SIG-M5 (cell line): ENCODE data around the gene KLF11.

Source experiments
- DNase-seq: peaks from one replicate; lab custom pipeline; 2025; lab: John Stamatoyannopoulos, UW

The KLF11 gene

GRCh38 chr2:10042301-10043161 lies 819 bp upstream of the KLF11 start:
- no peak for DNase-seq

DNA sequence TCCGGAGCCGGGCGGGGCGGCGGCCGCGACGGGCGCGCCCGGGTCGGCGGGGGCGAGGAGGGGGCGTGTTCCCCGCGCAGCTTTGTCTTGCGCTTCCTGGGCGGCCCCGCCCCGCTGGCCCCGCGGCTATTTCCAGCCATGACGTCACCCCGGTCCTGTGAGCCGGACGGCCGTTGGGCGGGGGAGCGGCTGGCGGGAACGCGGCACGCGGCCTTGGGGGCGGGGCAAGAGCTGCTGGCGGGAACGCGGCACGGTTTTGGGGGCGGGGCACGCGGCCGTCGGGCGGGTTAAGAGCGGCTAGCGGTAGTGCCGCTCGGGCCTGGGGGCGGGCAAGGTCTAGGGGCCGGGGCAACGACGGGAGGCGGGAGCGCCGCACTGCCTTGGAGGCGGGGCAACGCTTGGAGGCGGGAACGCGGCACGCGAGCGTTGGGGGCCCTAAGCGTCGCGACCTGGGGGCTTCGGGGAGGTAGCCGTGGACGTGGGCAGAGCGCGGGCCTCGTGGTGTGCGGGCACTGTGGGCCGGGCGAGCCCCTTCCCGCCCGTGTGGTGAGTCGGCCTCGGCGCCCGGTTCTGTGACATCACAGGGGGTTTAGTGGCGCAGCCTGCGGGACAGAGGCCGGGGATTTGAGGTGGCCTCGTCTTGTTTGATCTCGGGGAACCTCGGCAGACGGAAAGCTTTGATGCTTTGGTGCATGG lies 704 bp downstream of the KLF11 start:
- no peak for DNase-seq

GRCh38 chr2:10045561-10046355 lies 2.4 kb downstream of the KLF11 start:
- DNase-seq = no peak

DNA sequence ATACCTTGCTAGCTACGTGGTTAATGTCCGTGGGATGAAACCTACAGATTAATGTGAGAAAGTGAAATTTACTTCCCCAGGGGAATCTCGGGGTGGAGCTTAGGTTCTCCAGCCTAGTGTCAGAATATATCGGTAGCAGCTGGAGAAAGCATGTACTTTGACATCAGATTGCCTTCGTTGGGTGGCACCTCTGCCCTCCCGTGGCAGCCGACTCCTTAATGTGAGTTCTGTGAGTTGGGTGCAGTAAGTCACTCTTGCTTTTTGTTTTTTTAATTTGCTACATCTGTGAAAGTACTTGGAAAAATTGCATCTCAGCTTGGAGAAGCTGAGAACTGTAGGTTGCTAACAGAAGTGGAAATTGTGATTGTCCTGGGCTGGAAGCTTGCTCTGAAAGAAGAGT lies 3.6 kb downstream of the KLF11 start:
- DNase-seq = no peak

DNA sequence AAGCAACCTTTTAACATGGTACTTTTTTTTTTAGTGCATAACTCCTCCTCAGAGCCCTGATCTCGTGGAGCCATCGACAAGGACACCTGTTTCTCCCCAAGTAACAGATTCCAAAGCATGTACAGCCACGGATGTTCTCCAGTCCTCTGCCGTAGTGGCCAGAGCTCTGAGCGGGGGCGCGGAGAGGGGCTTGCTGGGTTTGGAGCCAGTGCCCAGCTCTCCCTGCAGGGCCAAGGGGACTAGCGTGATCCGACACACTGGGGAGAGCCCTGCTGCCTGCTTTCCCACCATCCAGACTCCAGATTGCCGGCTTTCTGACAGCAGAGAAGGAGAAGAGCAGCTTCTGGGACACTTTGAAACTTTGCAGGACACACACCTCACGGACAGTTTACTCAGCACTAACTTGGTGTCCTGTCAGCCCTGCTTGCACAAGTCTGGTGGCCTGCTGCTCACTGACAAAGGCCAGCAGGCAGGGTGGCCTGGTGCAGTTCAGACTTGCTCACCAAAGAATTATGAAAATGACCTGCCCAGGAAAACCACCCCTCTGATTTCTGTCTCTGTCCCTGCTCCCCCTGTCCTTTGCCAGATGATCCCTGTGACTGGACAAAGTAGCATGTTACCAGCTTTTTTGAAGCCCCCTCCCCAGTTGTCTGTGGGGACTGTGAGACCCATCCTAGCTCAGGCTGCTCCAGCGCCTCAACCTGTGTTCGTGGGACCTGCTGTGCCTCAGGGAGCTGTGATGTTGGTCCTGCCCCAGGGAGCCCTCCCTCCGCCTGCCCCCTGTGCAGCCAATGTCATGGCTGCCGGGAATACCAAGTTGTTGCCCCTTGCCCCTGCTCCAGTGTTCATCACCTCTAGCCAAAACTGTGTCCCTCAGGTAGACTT lies 4.5 kb downstream of the KLF11 start:
- DNase-seq = no peak

GRCh38 chr2:10048501-10049171 lies 5.3 kb downstream of the KLF11 start:
- no peak for DNase-seq

DNA sequence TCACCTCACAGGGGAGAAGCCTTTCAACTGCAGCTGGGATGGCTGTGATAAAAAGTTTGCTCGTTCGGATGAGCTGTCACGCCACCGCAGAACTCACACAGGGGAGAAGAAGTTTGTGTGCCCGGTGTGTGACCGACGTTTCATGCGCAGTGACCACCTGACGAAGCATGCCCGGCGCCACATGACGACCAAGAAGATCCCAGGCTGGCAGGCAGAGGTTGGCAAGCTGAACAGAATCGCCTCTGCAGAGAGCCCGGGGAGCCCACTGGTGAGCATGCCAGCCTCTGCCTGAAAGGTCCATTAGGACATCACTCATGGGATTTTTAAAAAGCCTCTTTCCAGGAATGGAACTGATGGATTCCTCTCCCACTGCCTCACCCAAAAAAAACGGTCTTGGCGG lies 8.9 kb downstream of the KLF11 start:
- no peak for DNase-seq

GRCh38 chr2:10053351-10053750 lies 10.0 kb downstream of the KLF11 start:
- no peak for DNase-seq

DNA sequence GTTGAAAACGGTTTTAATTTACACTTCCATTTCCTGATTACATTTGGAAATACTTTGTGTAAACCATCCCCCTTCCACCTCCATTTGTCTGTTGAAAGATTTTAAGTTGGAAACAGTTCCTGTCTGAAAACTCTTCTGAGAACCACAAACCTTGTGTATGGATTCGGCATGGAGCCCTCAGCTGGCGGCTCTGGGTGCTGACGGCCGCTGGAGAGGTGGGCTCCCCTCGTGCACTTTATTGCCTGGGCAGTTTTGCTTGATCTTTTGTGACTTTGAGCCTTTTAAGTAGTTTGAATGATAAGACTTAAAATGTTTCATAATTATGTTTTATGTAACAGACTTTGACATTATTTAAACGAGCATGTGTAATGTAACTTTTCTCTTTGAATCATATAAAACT lies 11.1 kb downstream of the KLF11 start:
- no peak for DNase-seq

- DNase-seq = no peak
Observed at GRCh38 chr2:10054976-10055375, 11.6 kb downstream of the KLF11 start.

GRCh38 chr2:10056439-10056838 lies 13.1 kb downstream of the KLF11 start:
- no peak for DNase-seq

DNA sequence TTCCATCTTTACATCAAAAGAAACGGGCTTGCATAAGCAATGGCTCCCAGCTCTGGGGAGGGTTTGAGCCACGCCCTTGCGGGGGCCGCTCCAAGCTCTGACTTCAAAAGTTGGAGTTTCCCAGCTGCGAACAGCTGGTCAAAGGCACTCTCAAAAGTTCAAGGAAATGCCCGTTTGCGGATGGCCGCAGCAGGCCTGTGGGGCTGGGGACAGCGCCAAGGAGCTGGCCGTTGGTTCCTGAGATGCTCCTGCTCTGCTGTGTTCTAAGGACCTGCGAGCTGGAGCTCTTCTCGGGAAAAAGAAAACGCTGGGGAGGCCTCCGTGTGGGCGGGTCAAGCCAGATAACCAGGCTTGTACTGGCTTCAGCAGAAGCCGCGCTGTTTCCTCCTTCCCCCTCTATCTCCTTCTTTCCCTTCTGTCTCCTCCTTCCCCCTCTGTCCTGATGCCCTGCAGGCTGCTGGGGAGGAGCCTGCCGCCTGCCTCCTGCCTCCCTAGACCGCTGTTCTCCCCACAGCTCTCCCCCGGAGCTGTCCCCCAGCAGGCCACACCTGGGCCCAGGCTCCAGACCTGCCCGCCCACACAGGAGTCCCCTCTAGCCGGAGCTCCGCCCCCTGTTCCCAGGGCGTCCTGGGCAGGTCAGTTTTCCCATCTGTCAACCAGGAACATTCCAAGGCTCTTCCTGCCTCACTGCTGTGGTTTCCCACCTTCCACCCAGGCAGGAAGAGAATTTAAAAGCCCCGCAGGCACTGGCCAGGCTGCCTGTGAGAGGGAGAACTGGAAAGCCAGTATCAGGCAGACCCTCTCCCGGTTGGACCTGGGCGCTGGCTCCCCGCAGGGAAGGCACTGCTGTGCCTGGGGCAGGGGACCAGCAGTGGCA lies 14.1 kb downstream of the KLF11 start:
- no peak for DNase-seq

- DNase-seq = no peak
Observed at GRCh38 chr2:10058251-10059015, 15.1 kb downstream of the KLF11 start.

DNA sequence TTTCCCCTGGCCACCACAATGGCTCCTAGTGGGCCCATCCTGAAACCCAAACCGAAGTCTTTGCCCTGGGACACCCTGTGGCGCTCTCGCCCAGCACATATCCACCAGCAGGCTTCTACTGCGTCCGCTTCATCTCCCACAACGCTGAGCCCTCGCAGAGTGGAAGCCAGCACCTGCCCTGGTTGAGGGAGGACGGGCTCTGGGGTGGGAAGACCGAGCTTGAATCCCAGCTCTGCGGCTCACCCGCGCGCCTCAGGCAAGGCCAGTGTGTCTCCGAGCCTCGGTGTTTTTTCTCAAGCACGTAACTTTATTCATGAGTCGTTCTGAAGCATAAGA lies 15.6 kb downstream of the KLF11 start:
- DNase-seq = no peak

GRCh38 chr2:10059552-10060335 lies 16.4 kb downstream of the KLF11 start:
- no peak for DNase-seq

DNA sequence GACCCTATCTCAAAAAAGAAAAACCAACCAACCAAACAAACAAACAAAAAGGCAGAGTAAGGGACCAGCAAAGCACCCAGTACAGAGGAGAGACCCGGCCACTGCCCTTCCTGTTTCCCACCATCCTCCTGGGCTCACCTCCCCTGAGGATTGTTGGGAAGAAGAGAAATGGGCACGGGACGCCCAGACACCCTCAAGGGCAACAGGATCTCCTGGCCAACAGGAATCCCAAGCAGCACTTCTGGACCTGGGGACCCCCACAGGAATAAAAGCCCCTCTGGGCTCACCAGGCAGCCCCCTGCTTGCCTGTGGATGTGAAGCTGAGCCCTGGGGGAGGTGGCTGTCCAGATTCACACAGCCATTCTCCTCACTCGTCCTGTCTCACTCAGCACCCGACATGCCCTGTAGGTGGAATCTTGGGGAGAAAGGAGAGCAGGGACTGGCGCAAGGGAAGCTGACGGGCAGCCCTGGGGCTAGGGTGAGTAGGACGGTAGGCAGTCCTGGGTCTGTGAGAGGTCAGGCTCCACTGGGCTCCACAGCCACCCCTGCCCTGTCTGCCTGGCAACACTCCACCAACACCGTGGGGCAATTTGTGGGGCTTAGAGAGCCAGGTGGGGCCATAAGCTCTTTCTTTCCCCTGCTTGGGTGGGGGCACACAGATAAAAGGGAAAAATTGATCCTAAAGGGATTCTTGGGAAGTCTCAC lies 18.0 kb downstream of the KLF11 start:
- no peak for DNase-seq

- DNase-seq = no peak
Observed at GRCh38 chr2:10062931-10063365, 19.6 kb downstream of the KLF11 start.

- no peak for DNase-seq
Observed at GRCh38 chr2:10063566-10063965, 20.2 kb downstream of the KLF11 start.
